Loucy (cell line): ENCODE data around the gene WWOX.

Experiments
- H2AFZ ChIP-seq: fragments of 200-600 bp; sonication (generic); 2 replicates; pipeline ENCODE4 v1.6.0; 2016; ENCODE audit warnings: antibody characterized with exemption, mild to moderate bottlenecking, low read length, moderate library complexity
- H3F3A ChIP-seq: fragments of 200-600 bp; 2 replicates; pipeline ENCODE4 v1.6.0; 2016; ENCODE audit warnings: antibody characterized with exemption, low read depth, mild to moderate bottlenecking
- H3K27me3 ChIP-seq: fragments of 200-600 bp; sonication (generic); 2 replicates; pipeline ENCODE4 v1.6.1; 2014; ENCODE audit warnings: low read length, mild to moderate bottlenecking; ENCODE audit not compliant: insufficient read depth, poor library complexity, severe bottlenecking
- H3K36me3 ChIP-seq: fragments of 200-600 bp; sonication (generic); 2 replicates; pipeline ENCODE4 v1.6.1; 2016; ENCODE audit warnings: low read length; ENCODE audit not compliant: insufficient read depth
- H3K4me1 ChIP-seq: fragments of 200-600 bp; sonication (generic); 2 replicates; pipeline ENCODE4 v1.5.1; 2014; ENCODE audit warnings: low read length, mild to moderate bottlenecking; ENCODE audit not compliant: insufficient read depth, poor library complexity, severe bottlenecking
- H3K4me2 ChIP-seq: fragments of 200-600 bp; sonication (generic); 2 replicates; pipeline ENCODE4 v1.6.0; 2014; ENCODE audit warnings: antibody characterized with exemption, low read length, low read depth, mild to moderate bottlenecking; ENCODE audit not compliant: poor library complexity, severe bottlenecking
- H3K4me3 ChIP-seq: fragments of 200-600 bp; sonication (generic); 2 replicates; pipeline ENCODE4 v1.5.1; 2014; ENCODE audit warnings: low read length, mild to moderate bottlenecking, mixed read lengths; ENCODE audit not compliant: poor library complexity, severe bottlenecking
- H3K79me2 ChIP-seq: fragments of 200-600 bp; sonication (generic); 2 replicates; pipeline ENCODE4 v1.6.1; 2014; ENCODE audit warnings: low read length; ENCODE audit not compliant: insufficient read depth
- H3K9ac ChIP-seq: fragments of 200-600 bp; sonication (generic); 2 replicates; pipeline ENCODE4 v1.6.0; 2014; ENCODE audit warnings: mild to moderate bottlenecking, low read depth, low read length, moderate library complexity; ENCODE audit not compliant: poor library complexity, severe bottlenecking
- H3K9me2 ChIP-seq: fragments of 200-600 bp; sonication (generic); replicated peaks from 2 replicates; pipeline ENCODE4 v1.6.1; 2016; ENCODE audit warnings: low read depth, low read length, mixed read lengths
- H3K9me3 ChIP-seq: fragments of 200-600 bp; sonication (generic); 2 replicates; pipeline ENCODE4 v1.6.1; 2014; ENCODE audit warnings: mild to moderate bottlenecking, antibody characterized with exemption, low read length, low read depth; ENCODE audit not compliant: insufficient read depth
- H4K20me1 ChIP-seq: fragments of 200-600 bp; sonication (generic); 2 replicates; pipeline ENCODE4 v1.6.0; 2014; ENCODE audit warnings: antibody characterized with exemption, low read length, mild to moderate bottlenecking; ENCODE audit not compliant: insufficient read depth, poor library complexity, severe bottlenecking
- CTCF ChIP-seq: fragments of 200-600 bp; sonication (generic); conservative IDR thresholded peaks from 2 replicates; pipeline ENCODE4 v1.5.1; 2014; ENCODE audit warnings: mild to moderate bottlenecking, antibody characterized with exemption, low read length
- EZH2phosphoT487 ChIP-seq: fragments of 200-600 bp; IDR thresholded peaks from 2 replicates; pipeline ENCODE4 v1.6.1; 2018; ENCODE audit warnings: antibody characterized with exemption, mild to moderate bottlenecking, moderate library complexity, borderline replicate concordance

Gene WWOX

GRCh38 chr16:79006206-79006605 lies 906.8 kb downstream of the WWOX start:
- no peaks in the 10 kb centered on the region for H3K27me3 ChIP-seq
- no peaks in the 10 kb centered on the region for H4K20me1 ChIP-seq
- no peaks in the 10 kb centered on the region for H3K36me3 ChIP-seq
- H3K4me2 ChIP-seq = no peak overlapping the region
- no peaks in the 10 kb centered on the region for H3K9me3 ChIP-seq
- H3K79me2 ChIP-seq = no peaks in the 10 kb centered on the region
- H3K9ac ChIP-seq = no peak overlapping the region
- H3F3A ChIP-seq = no peaks in the 10 kb centered on the region
- no peaks in the 10 kb centered on the region for H3K4me1 ChIP-seq
- H3K9me2 ChIP-seq = no peaks in the 10 kb centered on the region
- no peak overlapping the region for H2AFZ ChIP-seq
- no peak overlapping the region for H3K4me3 ChIP-seq
- TF ChIP-seq CTCF (no peak), EZH2phosphoT487 (no peak)

- no peak for TF ChIP-seq CTCF
- no peak for TF ChIP-seq EZH2phosphoT487
- Histone ChIP-seq H3K36me3 (no peaks in the 10 kb centered on the region), H3F3A (no peaks in the 10 kb centered on the region), H4K20me1 (no peaks in the 10 kb centered on the region), H3K4me2 (no peak overlapping the region), H3K79me2 (no peaks in the 10 kb centered on the region), H3K4me3 (no peak overlapping the region), H3K9me2 (no peaks in the 10 kb centered on the region), H3K4me1 (peaks cover under 1% of the 10 kb centered on the region), H3K9ac (no peak overlapping the region), H3K9me3 (no peaks in the 10 kb centered on the region), H2AFZ (no peak overlapping the region), H3K27me3 (no peaks in the 10 kb centered on the region)
These were observed 907.3 kb downstream of the WWOX start for GRCh38 chr16:79006765-79007164.

GRCh38 chr16:79007614-79008013 lies 908.2 kb downstream of the WWOX start:
- no peaks in the 10 kb centered on the region for H3K9me3 ChIP-seq
- H2AFZ ChIP-seq = no peak overlapping the region
- no peak for TF ChIP-seq EZH2phosphoT487
- TF ChIP-seq CTCF = no peak
- H3K79me2 ChIP-seq = no peaks in the 10 kb centered on the region
- no peak overlapping the region for H3K9ac ChIP-seq
- H3K9me2 ChIP-seq = no peaks in the 10 kb centered on the region
- peaks cover 8% of the 10 kb centered on the region for H3K4me1 ChIP-seq
- no peaks in the 10 kb centered on the region for H3K27me3 ChIP-seq
- no peak overlapping the region for H3K4me3 ChIP-seq
- no peaks in the 10 kb centered on the region for H3K36me3 ChIP-seq
- H3F3A ChIP-seq = peaks cover 2% of the 10 kb centered on the region; the same call in 1 of the 2 replicates
- H4K20me1 ChIP-seq = no peaks in the 10 kb centered on the region
- no peak overlapping the region for H3K4me2 ChIP-seq
